ENCODE results near the gene OR51E1. TPM values are rescaled to one million over a fixed set of nuclear protein-coding genes. Genes with fewer than 3 reads are reported as not detected.
A peak's percentile ranks its signal among the peaks of the same experiment; 100 is the strongest.

The OR51E1 gene
- not detected for total RNA-seq

GRCh38 chr11:4643682-4644081, at the start of gene OR51E1:
Gene OR51E1 (plus strand): TSS chr11:4643982. CDS start chr11:4652527, 8,545 bp downstream.
- DNase-seq (ENCODE audit: low spot score in 2 of 2) (no peak), ATAC-seq (no peak)
- Mint-ChIP-seq H3K9me3 (no peaks in the 10 kb centered on the region), H3K36me3 (no peaks in the 10 kb centered on the region), H3K27ac (no peak within 1 kb of the TSS)

- DNase-seq (ENCODE audit: low spot score in 2 of 2), result no peak
- no peak for ATAC-seq
- Mint-ChIP-seq H3K27ac (no peak overlapping the region), H3K9me3 (peaks cover 3 to 8% of the 10 kb centered on the region in 2 donors), H3K36me3 (peaks cover 0 to 19% of the 10 kb centered on the region in 2 donors)
These were observed 38.7 kb upstream of the OR51E1 start for GRCh38 chr11:4605057-4605456.

GRCh38 chr11:4606231-4607015, 37.4 kb upstream of the OR51E1 start:
- no peak for DNase-seq (ENCODE audit: low spot score in 2 of 2)
- no peak for ATAC-seq
- Mint-ChIP-seq H3K36me3 (peaks cover 0 to 19% of the 10 kb centered on the region in 2 donors), H3K9me3 (peaks cover 3 to 8% of the 10 kb centered on the region in 2 donors), H3K27ac (peak overlapping the region in 1 of 2 donors; percentile 88)

DNA sequence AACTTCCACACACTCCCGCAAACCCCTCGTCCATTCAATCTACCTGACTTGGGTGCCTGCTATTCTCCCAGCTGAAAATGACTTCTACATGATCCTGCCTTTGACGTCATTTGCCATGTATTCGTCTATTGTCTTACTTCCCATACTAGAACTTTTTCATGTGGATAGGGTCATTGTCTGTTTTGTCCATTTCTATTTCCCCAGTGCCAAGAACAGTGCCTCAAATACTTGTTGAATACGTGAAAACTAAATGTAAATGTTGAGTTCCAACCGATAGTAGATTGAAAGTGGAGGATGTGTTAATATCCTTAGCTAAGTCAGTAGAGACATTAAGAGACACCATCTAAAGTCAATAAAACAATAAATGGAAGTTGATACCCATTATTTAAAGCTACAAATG, 36.7 kb upstream of the OR51E1 start:
- H3K9me3 Mint-ChIP-seq, result peaks cover 3 to 8% of the 10 kb centered on the region in 2 donors

DNA sequence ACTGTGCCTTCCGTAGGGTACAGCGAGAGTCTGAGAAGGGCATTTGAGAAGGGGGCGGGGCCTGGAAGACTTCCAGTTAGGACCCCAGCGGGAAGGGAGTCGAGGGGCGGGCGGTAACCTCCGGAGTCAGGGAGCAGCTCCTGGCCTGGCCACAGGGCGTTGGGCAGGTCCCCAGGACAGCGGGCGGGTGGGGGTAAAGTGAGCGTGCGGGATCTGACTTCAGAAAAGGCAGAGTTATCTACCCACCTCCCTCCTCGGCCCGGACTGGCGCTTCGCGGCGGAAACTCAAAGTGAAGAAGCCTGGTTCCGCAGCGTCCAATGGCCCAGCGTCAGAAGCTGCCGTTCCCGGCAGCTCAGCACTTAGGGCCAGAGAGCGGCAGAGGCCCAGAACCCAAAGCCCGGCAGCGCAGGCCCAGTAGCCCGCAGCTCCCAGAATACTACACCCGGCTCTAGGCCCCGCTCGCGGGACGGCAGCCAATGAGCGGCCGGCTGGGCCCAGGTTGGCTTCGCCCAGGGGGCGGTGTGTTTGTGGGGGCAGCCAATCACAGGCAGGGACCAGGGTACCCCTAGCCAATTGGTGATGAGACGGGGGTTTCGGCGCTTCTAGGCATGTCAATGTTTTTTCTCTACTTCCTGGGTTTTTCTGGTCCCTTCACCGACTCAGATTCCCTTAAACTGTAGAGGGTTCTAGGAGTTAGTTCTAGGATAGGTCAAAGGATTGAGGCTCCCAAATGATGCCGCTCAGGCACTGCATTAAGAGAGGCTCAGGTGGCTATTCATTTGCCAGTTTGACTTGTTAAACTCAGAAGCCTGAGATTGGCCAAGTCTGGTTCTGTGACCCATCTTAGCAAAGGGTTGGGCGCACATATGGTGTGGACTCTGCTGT, 35.8 kb upstream of the OR51E1 start, which contains the start of gene TRIM68:
TRIM68 (minus strand) TSS at position 451 of the 886 bp plus-strand sequence. CDS start 2,727 bp downstream, outside the sequence.
- Mint-ChIP-seq H3K27ac (peak within 1 kb of the TSS; percentile 88 to 94), H3K36me3 (peaks cover 0 to 13% of the 10 kb centered on the region in 2 donors), H3K9me3 (peaks cover 3 to 8% of the 10 kb centered on the region in 2 donors)
- ATAC-seq (peak; percentile 100), DNase-seq (ENCODE audit: low spot score in 2 of 2) (peak; percentile 93 to 95)

More for the DNA sequence above, 36.7 kb upstream of the OR51E1 start:
- Mint-ChIP-seq H3K27ac (peak overlapping the region; percentile 88 to 94), H3K36me3 (peaks cover 0 to 16% of the 10 kb centered on the region in 2 donors)
- DNase-seq (ENCODE audit: low spot score in 2 of 2) (no peak), ATAC-seq (no peak)

DNA sequence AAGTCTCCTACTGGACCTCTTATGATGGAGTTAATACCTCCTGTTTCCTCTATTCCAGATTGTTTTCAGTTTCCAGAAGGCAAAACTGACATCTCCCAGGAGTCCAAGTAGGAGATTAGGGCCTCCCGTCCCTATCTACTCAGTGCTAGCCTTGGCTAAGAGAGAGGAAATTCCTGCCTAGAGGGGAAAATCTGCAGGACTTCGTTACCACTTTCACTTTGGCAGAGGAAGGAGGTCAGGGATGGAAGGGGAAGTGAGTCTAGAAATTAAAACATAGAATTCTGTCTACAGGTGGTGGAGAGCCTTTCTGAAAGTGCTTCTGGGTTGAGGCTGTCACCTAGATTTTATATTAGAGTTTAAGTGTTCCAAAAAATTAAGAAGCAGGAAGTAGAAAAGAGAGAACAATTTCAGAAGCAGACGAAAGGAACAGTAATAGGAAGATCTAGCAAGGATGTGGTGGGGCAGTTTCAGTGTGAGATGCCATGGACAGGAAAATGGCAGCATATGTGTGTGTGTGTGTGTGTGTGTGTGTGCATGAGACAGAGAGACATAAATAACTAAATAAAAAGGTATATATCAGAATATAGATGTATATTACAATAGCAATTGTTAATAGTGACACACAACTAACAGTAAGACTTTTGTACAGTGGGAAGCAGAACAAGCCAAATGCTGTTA, 33.4 kb upstream of the OR51E1 start:
- Mint-ChIP-seq H3K9me3 (peaks cover 3 to 8% of the 10 kb centered on the region in 2 donors), H3K27ac (peak overlapping the region in 1 of 2 donors; percentile 88), H3K36me3 (peaks cover 0 to 13% of the 10 kb centered on the region in 2 donors)
- DNase-seq (ENCODE audit: low spot score in 2 of 2) (peak in 1 of 2 donors; percentile 11), ATAC-seq (no peak)

DNA sequence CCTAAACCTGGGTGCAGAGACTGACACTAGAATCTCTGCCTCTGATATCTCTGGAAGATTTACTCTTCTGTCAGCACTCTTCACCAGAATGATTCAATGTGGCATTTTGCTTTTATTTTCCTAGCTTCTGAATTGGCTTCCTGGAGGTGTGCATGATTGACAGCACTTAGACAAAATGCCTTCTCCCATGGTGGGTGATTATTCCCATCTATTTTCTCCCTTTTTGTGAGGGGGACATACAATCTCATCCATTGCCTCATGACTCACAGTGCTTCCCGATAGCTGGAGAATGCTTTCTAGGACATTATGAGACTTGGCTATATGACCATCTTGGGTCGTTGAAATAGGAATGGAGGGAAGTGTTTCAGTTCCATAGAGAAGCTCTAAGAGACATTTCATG, 31.8 kb upstream of the OR51E1 start:
- H3K36me3 Mint-ChIP-seq, result peaks cover 0 to 13% of the 10 kb centered on the region in 2 donors
- ATAC-seq (no peak), DNase-seq (ENCODE audit: low spot score in 2 of 2) (no peak)
- H3K9me3 Mint-ChIP-seq, result peaks cover 3 to 11% of the 10 kb centered on the region in 2 donors
- no peak overlapping the region for H3K27ac Mint-ChIP-seq

- DNase-seq (ENCODE audit: low spot score in 2 of 2) (no peak), ATAC-seq (no peak)
- Mint-ChIP-seq H3K36me3 (no peaks in the 10 kb centered on the region), H3K9me3 (peaks cover 0 to 4% of the 10 kb centered on the region in 2 donors), H3K27ac (no peak overlapping the region)
These were observed 27.8 kb upstream of the OR51E1 start for GRCh38 chr11:4615856-4616444.

GRCh38 chr11:4619514-4619913, 24.3 kb upstream of the OR51E1 start:
- Mint-ChIP-seq H3K27ac (no peak overlapping the region), H3K36me3 (no peaks in the 10 kb centered on the region), H3K9me3 (peaks cover 0 to 4% of the 10 kb centered on the region in 2 donors)
- DNase-seq (ENCODE audit: low spot score in 2 of 2), result no peak
- no peak for ATAC-seq

DNA sequence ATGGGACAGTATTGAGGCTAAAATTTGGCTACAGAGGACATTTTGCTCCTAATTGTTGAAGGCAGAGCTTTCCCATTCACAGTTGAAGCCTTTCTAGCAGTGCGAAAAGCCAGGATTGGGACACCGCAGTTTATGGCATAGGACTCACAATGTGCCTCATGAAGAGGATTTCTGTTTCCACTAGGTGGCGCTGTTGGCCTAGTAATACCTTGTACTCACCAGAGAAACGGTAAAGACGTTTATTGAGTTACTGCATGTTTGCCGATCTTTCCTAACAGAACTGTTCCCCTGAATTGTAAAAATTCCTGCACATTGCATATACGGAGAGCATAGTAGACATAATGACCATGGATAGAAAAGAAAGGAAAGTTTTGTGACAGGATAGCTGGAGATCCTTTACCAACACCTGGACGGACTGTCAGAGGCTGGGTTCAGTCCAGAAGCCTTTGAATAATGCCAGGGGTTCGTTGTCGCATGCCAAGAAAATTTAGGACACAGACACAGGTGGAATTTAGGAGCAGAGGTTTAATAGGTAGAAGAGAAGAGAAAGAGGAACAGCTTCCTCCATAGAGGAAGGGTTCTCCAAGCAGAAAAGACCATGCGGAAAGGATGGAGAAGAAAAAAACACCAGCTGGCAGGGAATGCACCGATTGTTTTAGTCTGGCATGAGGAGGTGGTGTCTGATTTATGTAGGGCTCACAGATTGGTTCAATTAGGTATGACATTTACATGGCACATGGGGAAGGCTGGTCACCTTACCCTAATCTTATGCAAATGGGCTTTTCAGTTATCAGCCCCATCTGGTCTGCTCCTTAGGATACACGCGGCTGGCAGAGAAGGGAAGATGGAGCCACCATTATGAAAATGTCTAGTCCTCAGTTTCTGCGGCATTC, 17.3 kb upstream of the OR51E1 start:
- peak; percentile 67 to 68 for ATAC-seq
- Mint-ChIP-seq H3K36me3 (peaks cover 6 to 23% of the 10 kb centered on the region in 2 donors), H3K27ac (no peak overlapping the region), H3K9me3 (peaks cover 6 to 9% of the 10 kb centered on the region in 2 donors)
- peak in 1 of 2 donors; percentile 74 for DNase-seq (ENCODE audit: low spot score in 2 of 2)

GRCh38 chr11:4636136-4636535, 7.6 kb upstream of the OR51E1 start:
- H3K36me3 Mint-ChIP-seq, result no peaks in the 10 kb centered on the region
- ATAC-seq (no peak), DNase-seq (ENCODE audit: low spot score in 2 of 2) (no peak)
- no peaks in the 10 kb centered on the region for H3K9me3 Mint-ChIP-seq
- no peak overlapping the region for H3K27ac Mint-ChIP-seq

GRCh38 chr11:4636962-4637661, 6.7 kb upstream of the OR51E1 start, which contains the start of gene OR51D1:
Gene OR51D1 (plus strand): TSS chr11:4637477. CDS start chr11:4639791, 2,314 bp downstream.
- no peaks in the 10 kb centered on the region for H3K36me3 Mint-ChIP-seq
- H3K27ac Mint-ChIP-seq, result no peak within 1 kb of the TSS
- ATAC-seq, result peak; percentile 82 to 95
- DNase-seq (ENCODE audit: low spot score in 2 of 2), result peak; percentile 64 to 77
- no peaks in the 10 kb centered on the region for H3K9me3 Mint-ChIP-seq

DNA sequence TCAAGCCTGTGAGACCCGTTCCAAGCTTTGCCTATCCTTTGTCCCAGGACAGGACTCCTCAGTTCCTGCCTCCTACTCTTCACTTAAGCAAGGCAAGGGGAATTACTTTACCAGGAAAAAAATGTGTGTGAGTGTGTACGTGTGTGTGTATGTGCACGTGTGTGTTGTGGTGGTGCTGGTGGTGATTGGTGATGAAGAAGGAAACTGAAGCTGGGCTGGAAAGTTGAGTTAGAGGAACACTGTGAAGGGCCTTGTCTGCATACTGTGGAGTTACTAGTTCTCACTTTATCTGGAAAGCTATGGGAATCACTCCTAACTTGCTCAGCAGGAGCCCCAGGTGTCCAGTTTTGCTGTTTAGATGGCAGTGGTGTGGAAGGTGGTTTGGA, 6.1 kb upstream of the OR51E1 start:
- no peaks in the 10 kb centered on the region for H3K9me3 Mint-ChIP-seq
- H3K27ac Mint-ChIP-seq, result no peak overlapping the region
- DNase-seq (ENCODE audit: low spot score in 2 of 2), result no peak
- no peak for ATAC-seq
- no peaks in the 10 kb centered on the region for H3K36me3 Mint-ChIP-seq

GRCh38 chr11:4639931-4640330, 3.9 kb upstream of the OR51E1 start:
- Mint-ChIP-seq H3K36me3 (no peaks in the 10 kb centered on the region), H3K27ac (no peak overlapping the region), H3K9me3 (no peaks in the 10 kb centered on the region)
- DNase-seq (ENCODE audit: low spot score in 2 of 2) (no peak), ATAC-seq (no peak)

DNA sequence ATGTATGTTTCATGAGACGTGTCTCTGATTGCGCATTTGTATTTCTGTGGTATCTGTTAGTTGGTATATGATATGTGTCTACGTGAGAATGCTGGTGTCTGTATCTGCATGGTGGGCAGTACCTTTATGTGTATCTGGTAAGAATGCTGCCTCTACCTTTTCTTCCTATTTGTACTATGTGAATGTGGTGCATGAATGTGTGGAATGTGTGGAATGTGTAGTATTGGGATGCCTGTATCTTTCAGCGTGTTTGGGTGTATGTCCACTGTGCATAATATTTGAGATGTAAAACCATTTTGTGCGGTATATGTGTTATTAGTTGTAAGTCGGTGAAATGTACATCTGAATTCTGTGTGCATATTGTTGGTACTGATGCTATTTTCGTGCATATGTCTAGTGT, 2.3 kb upstream of the OR51E1 start:
- no peak for DNase-seq (ENCODE audit: low spot score in 2 of 2)
- H3K27ac Mint-ChIP-seq, result no peak overlapping the region
- H3K36me3 Mint-ChIP-seq, result no peaks in the 10 kb centered on the region
- no peaks in the 10 kb centered on the region for H3K9me3 Mint-ChIP-seq
- ATAC-seq, result no peak
